ENCODE measurements around the gene MACO1.
A peak's percentile ranks its signal among the peaks of the same experiment; 100 is the strongest.
"Not testable (repeated sequence)": the region's sequence is repeated elsewhere in the genome, so short reads cannot be mapped to it uniquely, and the experiment has no call there.

MACO1 gene

DNA sequence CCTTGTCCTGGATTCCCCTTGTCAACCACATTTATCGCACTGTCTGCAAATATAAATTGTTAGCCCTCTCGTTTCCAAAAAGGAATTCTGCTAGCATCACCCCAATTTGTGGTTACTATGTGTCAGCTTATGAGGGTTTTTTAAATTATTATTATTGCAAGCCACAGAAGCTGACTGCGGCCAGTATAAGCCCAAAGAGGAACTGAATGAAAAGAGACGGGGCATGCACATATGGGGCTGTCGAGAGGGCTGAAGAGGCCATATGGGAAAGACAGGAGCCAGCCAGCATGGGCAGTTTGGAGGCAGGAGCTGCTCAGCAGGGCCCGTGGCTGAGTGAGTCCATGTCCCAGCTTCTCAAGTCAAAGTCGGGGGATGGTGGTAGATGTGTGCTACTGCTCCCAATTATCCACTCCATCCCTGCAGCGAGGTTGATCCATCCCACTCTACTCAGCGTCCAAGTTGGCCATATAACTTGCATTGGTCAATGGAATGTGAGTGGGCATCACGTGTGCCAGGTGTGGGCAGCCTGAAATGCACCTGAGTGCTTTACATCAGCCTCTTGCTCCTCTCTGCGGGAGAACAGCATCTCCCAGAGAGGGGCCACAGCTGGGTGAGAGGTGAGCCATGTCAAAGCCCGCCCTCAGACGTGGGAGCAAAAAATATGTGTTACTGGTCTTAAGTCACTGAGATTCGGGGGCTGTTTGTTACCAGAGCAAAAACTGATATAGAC is 75.1 kb downstream of the MACO1 start:
- no peak overlapping the region for H3K27ac Mint-ChIP-seq
- H3K4me1 Mint-ChIP-seq (ENCODE audit: low read depth), result peaks cover 25% of the 10 kb centered on the region
- no peaks in the 10 kb centered on the region for H3K27me3 Mint-ChIP-seq
- H3K36me3 Mint-ChIP-seq (ENCODE audit: low read depth), result peaks cover 9% of the 10 kb centered on the region
- H3K9me3 Mint-ChIP-seq, result no peaks in the 10 kb centered on the region
- peak overlapping the region; percentile 43 for H3K4me3 Mint-ChIP-seq
- no peak for DNase-seq

DNA sequence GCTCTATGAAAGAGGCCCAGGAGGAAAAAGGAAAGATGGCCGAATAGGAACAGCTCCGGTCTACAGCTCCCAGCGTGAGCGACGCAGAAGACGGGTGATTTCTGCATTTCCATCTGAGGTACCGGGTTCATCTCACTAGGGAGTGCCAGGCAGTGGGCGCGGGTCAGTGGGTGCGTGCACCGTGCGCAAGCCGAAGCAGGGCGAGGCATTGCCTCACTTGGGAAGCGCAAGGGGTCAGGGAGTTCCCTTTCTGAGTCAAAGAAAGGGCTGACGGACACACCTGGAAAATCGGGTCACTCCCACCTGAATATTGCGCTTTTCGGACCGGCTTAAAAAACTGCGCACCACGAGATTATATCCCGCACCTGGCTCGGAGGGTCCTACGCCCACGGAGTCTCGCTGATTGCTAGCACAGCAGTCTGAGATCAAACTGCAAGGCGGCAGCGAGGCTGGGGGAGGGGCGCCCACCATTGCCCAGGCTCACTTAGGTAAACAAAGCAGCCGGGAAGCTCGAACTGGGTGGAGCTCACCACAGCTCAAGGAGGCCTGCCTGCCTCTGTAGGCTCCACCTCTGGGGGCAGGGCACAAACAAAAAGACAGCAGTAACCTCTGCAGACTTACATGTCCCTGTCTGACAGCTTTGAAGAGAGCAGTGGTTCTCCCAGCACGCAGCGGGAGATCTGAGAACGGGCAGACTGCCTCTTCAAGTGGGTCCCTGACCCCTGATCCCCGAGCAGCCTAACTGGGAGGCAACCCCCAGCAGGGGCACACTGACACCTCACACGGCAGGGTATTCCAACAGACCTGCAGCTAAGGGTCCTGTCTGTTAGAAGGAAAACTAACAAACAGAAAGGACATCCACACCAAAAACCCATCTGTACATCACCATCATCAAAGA is 76.1 kb downstream of the MACO1 start:
- peak overlapping the region; percentile 52 for H3K27ac Mint-ChIP-seq
- not testable (repeated sequence) for DNase-seq; H3K9me3 Mint-ChIP-seq; H3K27me3 Mint-ChIP-seq; H3K36me3 Mint-ChIP-seq (ENCODE audit: low read depth)
- peaks cover 25% of the 10 kb centered on the region for H3K4me1 Mint-ChIP-seq (ENCODE audit: low read depth)
- H3K4me3 Mint-ChIP-seq, result peak overlapping the region; percentile 43

DNA sequence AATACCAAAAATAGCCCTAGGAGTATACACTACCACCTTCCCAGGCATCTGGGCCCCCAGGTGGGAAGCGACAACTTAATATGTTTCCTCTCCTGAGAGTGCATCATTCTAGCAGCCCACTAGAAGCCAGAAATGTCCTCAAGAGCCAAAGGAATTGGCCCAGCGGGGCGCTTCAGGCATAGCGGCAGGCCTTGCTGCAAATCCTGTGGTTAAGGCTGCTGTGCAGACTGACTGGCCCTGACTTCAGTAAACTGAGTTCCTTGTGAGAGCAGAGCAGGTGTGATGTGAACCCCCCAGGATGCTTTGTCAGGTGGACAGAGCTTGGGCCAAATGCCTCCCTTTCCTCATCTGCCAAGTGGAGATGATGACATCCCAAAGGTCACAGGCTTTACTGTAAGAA is 83.0 kb downstream of the MACO1 start:
- Mint-ChIP-seq H3K27me3 (no peaks in the 10 kb centered on the region), H3K36me3 (ENCODE audit: low read depth) (no peaks in the 10 kb centered on the region), H3K4me1 (ENCODE audit: low read depth) (no peaks in the 10 kb centered on the region), H3K27ac (no peak overlapping the region), H3K9me3 (no peaks in the 10 kb centered on the region), H3K4me3 (no peak overlapping the region)
- no peak for DNase-seq

DNA sequence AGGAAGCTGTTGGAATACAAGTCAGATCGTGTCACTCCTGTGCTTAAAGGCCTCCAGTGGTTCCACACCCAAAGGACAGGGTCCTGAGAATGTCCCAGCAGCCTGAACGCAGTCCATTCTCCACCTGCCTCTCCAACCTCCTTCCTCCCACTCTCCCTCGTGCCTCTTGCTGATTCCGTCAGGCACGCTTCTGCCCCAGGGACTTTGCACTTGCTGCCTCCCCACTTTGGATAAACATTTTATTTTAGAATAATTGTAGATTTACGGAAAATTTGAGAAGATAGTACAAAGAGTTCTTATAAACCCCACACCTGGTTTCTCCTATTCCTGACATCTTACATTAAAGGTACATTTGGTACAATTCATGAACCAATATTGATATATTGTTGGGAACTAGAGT is 84.3 kb downstream of the MACO1 start:
- H3K27me3 Mint-ChIP-seq, result no peaks in the 10 kb centered on the region
- H3K36me3 Mint-ChIP-seq (ENCODE audit: low read depth), result no peaks in the 10 kb centered on the region
- no peaks in the 10 kb centered on the region for H3K9me3 Mint-ChIP-seq
- no peak for DNase-seq
- no peak overlapping the region for H3K4me3 Mint-ChIP-seq
- no peak overlapping the region for H3K27ac Mint-ChIP-seq
- H3K4me1 Mint-ChIP-seq (ENCODE audit: low read depth), result no peaks in the 10 kb centered on the region

DNA sequence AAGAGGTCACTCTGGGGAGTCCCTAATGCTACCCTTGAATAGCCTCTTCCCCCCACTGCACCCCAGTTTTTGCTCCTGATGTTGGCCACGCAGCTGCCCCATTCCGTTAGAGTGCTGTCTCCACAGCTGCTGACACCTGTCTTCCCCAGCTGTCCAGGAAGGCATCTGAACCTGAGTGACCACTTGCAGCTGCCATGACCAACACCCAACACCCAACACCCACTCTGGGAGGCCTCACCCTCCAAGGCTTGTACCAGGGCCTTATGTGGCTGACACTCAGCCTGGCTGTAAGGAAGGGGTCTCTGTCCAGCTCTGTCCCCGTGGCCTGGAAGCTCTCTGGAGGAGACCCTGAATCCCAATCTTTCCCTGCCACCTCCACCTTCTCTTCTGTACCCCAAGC is 86.0 kb downstream of the MACO1 start:
- DNase-seq, result no peak
- no peaks in the 10 kb centered on the region for H3K36me3 Mint-ChIP-seq (ENCODE audit: low read depth)
- H3K27me3 Mint-ChIP-seq, result no peaks in the 10 kb centered on the region
- H3K4me3 Mint-ChIP-seq, result no peak overlapping the region
- H3K4me1 Mint-ChIP-seq (ENCODE audit: low read depth), result peaks cover 6% of the 10 kb centered on the region
- no peak overlapping the region for H3K27ac Mint-ChIP-seq
- no peaks in the 10 kb centered on the region for H3K9me3 Mint-ChIP-seq

DNA sequence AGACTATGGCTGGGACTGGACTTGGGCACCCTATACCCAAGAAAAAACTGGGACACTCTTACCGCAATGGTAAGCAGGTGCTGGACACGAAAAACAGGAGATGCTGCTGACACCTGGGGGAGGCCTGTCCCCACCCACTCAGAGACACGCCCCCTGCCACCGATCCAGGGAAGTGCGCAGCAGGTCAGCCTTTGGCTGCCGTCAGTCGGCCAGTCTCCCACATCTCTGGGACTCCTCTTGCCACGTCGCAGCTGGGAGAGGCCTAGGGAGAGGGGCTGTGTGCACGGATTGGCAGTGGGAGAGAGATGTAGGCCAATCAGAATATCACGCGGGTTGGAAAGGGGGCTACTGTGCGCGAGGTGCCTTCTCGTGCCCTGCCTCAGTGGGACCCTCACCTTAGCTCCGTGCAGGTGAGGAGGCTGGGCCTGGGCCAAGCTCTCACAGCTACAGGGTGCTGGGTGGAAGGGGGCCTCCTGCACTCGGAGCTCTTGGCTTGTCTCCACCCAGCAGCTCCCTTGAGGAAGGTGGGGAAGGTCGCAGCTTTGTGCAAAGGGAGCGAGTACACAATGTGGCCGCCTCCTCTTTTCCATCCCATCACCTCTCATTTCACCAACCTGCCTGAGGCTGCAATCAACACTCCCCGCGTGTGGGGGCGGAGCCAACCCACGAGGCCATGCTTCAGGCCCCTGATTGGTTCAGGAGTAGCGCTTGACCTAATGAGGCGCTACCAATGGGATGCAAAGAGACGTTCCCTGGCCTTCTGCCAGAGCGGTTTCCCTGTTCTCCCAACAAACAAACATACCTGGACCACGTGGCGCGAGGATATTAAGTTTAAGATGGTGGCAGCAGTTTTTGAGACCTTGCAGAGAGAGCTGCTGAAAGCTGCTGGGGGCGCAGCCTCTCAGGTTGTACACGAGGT is 87.0 kb downstream of the MACO1 start:
- no peaks in the 10 kb centered on the region for H3K36me3 Mint-ChIP-seq (ENCODE audit: low read depth)
- H3K9me3 Mint-ChIP-seq, result no peaks in the 10 kb centered on the region
- DNase-seq, result no peak
- no peak overlapping the region for H3K27ac Mint-ChIP-seq
- peaks cover 6% of the 10 kb centered on the region for H3K4me1 Mint-ChIP-seq (ENCODE audit: low read depth)
- no peak overlapping the region for H3K4me3 Mint-ChIP-seq
- H3K27me3 Mint-ChIP-seq, result no peaks in the 10 kb centered on the region

DNA sequence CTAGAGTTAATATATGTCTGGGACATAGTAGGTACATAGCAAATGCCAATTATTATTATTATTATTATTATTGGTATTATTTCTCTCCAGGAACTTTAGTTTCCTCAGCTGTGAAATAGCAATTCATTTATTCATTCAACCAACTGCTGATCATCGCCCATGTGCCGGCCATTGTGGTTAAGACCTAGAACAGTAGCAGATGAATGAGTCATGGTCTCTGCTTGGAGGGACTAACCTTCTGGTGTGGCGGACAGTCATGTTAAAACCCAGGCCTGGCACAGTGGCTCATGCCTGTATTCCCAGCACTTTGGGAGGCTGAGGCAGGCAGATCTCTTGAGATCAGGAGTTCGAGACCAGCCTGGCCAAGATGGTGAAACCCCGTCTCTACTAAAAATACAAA is 88.9 kb downstream of the MACO1 start:
- H3K36me3 Mint-ChIP-seq (ENCODE audit: low read depth), result no peaks in the 10 kb centered on the region
- no peak overlapping the region for H3K4me3 Mint-ChIP-seq
- no peaks in the 10 kb centered on the region for H3K9me3 Mint-ChIP-seq
- no peaks in the 10 kb centered on the region for H3K27me3 Mint-ChIP-seq
- H3K4me1 Mint-ChIP-seq (ENCODE audit: low read depth), result peaks cover 6% of the 10 kb centered on the region
- no peak overlapping the region for H3K27ac Mint-ChIP-seq
- DNase-seq, result no peak

DNA sequence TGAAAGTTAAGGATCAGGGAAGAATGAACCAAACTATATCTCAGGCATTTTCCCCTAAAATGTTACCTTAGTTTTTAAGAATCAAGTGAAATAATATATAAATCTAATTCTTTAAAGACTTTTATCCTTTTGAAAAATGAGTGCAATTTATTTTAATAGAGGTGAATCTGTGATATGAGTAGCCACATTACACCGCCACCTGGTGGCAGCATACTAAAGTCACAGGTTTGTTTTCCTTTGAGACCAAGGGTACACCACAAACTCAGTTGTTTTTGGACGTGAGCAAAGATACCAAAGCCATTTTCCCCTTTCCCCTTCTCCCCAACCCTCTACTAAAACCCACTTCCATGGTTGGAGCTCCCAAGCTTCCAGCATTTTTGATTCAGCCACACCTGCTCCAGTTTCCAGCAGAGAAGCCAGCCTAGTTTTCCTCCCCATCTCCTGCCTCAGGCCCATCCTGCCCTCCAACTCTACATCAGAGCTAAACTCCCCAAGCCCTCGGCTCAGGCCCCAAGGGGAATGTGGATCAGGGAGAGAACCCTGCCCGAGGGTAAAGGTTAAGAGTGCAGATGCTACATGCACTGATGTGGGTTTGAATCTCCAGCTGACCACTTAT is 89.9 kb downstream of the MACO1 start:
- peaks cover 6% of the 10 kb centered on the region for H3K4me1 Mint-ChIP-seq (ENCODE audit: low read depth)
- no peaks in the 10 kb centered on the region for H3K27me3 Mint-ChIP-seq
- no peak overlapping the region for H3K4me3 Mint-ChIP-seq
- H3K27ac Mint-ChIP-seq, result no peak overlapping the region
- DNase-seq, result peak; percentile 75
- H3K9me3 Mint-ChIP-seq, result no peaks in the 10 kb centered on the region
- H3K36me3 Mint-ChIP-seq (ENCODE audit: low read depth), result no peaks in the 10 kb centered on the region

DNA sequence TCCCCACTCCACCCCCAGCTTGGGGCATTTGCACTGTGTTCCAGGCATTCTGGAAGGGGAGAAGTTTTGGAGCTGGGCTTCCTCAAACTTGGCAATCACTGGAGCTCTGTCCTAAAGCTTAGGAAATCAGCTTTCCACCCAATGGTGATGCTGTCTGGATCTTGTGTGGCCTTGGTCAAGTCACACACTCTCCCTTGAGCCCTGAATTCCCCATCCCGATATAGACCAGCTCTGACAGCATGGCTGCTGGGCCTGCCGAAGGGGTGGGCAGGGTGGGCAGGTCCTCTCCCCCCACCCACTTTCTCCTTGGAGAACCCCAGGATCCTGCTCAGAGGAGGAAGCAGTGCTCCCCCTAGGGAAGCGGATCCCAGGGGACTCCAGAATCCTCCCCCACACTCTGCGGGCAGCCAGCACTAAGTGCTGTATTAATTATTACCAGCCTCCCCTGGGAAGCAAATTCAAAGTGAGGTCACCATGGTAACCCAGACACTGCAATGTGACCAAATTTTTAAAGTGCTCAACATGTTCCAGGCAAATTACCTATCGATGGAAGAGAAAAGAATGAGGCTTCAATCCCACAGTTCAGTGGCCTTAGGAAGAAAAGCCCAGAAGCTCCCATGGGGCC is 91.4 kb downstream of the MACO1 start:
- H3K4me3 Mint-ChIP-seq, result no peak overlapping the region
- H3K9me3 Mint-ChIP-seq, result no peaks in the 10 kb centered on the region
- no peaks in the 10 kb centered on the region for H3K27me3 Mint-ChIP-seq
- no peak overlapping the region for H3K27ac Mint-ChIP-seq
- H3K4me1 Mint-ChIP-seq (ENCODE audit: low read depth), result peaks cover 6% of the 10 kb centered on the region
- no peaks in the 10 kb centered on the region for H3K36me3 Mint-ChIP-seq (ENCODE audit: low read depth)
- DNase-seq, result no peak

DNA sequence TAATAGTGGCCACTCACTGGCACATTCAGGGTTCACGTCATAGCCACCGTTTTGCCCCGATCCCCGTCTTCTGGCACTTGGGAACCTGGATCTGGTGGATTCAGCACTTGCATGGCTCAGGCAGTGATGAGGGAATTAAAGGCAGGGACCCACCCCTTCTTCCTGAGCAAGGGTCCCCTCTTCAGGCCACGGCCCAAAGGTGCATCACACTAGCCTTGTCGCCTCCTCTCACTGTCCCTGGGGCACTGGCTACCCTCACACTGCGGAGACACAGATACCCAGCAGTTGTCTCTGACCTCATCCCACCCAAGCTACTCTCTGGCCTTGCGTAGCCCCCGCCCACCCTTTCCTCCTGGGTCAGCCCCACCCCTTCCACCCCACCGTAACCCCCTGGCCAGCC is 92.8 kb downstream of the MACO1 start:
- no peaks in the 10 kb centered on the region for H3K27me3 Mint-ChIP-seq
- no peaks in the 10 kb centered on the region for H3K36me3 Mint-ChIP-seq (ENCODE audit: low read depth)
- peaks cover 6% of the 10 kb centered on the region for H3K4me1 Mint-ChIP-seq (ENCODE audit: low read depth)
- no peak overlapping the region for H3K4me3 Mint-ChIP-seq
- no peaks in the 10 kb centered on the region for H3K9me3 Mint-ChIP-seq
- no peak overlapping the region for H3K27ac Mint-ChIP-seq
- DNase-seq, result no peak

DNA sequence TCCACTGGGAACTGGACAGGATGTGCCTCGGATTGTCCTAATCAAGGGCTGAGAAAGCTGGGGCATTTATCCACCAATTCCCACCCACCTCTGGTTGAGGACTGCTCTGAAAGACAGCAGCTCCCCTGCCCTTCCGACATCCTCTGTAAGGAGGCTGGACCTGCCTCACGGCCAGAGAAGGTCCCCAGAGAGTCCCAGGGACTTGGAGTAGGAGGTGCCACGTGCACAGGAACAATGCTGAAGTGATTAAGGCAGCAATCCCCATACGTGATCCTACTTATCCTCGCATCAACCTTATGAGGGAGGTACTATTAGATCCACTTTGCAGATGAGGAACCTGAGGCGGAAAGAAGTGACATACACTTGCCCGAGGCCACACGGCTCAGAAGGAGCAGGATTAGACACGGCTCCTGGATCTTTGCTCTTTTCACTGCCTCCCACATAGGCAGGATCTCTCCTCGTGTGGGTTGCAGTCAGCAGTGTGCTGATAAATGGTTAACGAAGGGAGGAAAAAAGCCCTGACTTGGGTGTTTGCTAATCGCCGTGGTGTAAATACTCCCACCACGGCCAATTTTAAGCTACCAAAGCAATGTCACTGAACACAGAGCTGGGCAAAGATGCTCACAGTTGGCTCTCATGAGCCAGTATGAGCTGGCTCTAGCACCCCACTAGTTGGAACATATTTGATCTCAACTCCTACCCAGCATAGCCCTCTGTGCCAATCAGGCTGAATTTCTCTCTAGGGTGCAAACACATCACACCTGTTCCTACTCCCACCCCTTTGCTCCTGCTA is 94.1 kb downstream of the MACO1 start:
- H3K4me3 Mint-ChIP-seq, result no peak overlapping the region
- no peaks in the 10 kb centered on the region for H3K36me3 Mint-ChIP-seq (ENCODE audit: low read depth)
- peaks cover 8% of the 10 kb centered on the region for H3K4me1 Mint-ChIP-seq (ENCODE audit: low read depth)
- DNase-seq, result no peak
- H3K9me3 Mint-ChIP-seq, result no peaks in the 10 kb centered on the region
- H3K27ac Mint-ChIP-seq, result no peak overlapping the region
- no peaks in the 10 kb centered on the region for H3K27me3 Mint-ChIP-seq

DNA sequence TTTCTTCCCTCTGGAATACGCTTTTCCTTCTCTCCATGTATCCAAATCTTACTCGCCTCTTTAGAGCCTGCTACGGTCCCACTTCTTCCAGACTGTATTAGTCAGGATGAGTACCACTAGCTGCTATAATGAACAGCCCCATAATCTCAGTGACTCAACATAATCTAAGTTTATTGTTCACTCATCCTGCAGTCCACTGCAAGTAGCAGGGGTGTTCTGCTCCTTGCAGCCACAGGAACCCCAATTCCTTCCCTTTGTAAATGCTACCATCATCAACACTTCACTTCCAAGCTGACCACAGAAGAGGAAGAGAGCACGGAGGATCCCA is 94.6 kb downstream of the MACO1 start:
- Mint-ChIP-seq H3K36me3 (ENCODE audit: low read depth) (no peaks in the 10 kb centered on the region), H3K27ac (no peak overlapping the region), H3K4me1 (ENCODE audit: low read depth) (peaks cover 6% of the 10 kb centered on the region), H3K27me3 (no peaks in the 10 kb centered on the region), H3K4me3 (no peak overlapping the region), H3K9me3 (no peaks in the 10 kb centered on the region)
- DNase-seq, result no peak

DNA sequence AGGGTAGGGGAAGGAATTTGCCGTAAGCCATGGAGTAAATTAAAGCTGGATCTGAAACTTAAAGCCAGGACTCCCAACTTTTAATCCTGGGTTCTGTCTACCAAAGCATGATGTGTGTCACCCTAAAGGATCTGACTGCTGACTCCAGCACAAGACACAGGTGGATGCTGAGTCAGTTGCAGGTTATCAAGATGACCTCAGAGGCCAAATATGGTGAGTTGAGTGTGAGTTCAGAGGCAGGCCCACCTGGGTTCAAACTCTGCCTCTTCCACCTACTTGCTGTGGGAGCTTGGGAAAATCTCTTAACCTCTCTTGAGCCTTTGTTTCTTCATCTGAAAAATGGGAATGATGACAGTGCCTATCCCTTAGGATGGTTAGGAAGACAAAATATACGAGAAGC is 96.1 kb downstream of the MACO1 start:
- Mint-ChIP-seq H3K4me1 (ENCODE audit: low read depth) (peaks cover 2% of the 10 kb centered on the region), H3K36me3 (ENCODE audit: low read depth) (no peaks in the 10 kb centered on the region), H3K4me3 (no peak overlapping the region), H3K9me3 (no peaks in the 10 kb centered on the region), H3K27ac (no peak overlapping the region), H3K27me3 (no peaks in the 10 kb centered on the region)
- DNase-seq, result no peak

Data from activated T-cell treated with anti-CD3 and anti-CD28 coated beads, Interleukin-2, amount 50 U/mL, for 24 hours (primary cell).